AG04449 (cell line): ENCODE measurements around the gene MISP3.

Experiments
- CTCF ChIA-PET: fragments of 350-600 bp; formaldehyde crosslinking; extraction: SDS; loops from one replicate; lab custom pipeline; 2021; ENCODE audit warnings: antibody characterized with exemption; lab: Yijun Ruan, JAX
- POLR2A ChIA-PET: fragments of 400-600, 350-600 bp; formaldehyde crosslinking; extraction: SDS; loops from one replicate; lab custom pipeline; 2020; ENCODE audit warnings: antibody characterized with exemption, inconsistent platforms; lab: Yijun Ruan, JAX
- DNase-seq: peaks from one replicate; pipeline ENCODE4 v3.0.0-alpha.2; 2010; ENCODE audit warnings: low read depth, low spot score
- H3K4me3 ChIP-seq: 2 replicates; pipeline ENCODE4 v1.5.1; 2011; ENCODE audit warnings: low read depth, mild to moderate bottlenecking, control low read depth, low read length
- TF ChIP-seq, protein P1 (sequence below): IDR thresholded peaks from one replicate; pipeline ENCODE4 v1.5.1; 2011; ENCODE audit warnings: mild to moderate bottlenecking, moderate library complexity, low read length, control low read depth, inconsistent platforms; ENCODE audit not compliant: insufficient read depth; ENCODE audit errors: missing control alignments

The MISP3 gene

DNA sequence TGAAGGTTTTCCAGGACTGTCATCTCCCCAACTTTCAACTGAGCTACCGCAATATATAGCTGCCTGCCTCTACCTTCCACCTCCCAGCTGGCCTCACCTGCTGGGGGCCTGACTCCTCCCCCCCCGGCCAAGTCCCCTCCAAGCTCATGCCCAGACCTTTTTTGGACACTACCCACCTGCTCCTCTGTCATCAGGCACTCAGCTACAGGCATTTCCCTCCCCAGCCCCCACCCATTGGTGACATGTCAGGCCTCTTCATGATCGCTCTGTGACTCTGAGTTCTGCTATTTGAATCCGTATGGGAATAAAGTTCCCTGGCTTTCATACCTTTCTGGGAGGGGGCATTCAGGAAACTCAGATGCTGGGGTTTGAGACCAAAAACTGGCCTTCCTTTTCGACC lies 43.2 kb downstream of the MISP3 start:
- ChIA-PET CTCF (interaction anchor here (0.7 to 3.9 kb wide), 10 partner anchors 10 to 236 kb away, joined by 3 to 28 read pairs (median 3); partner anchors contain the start of genes ASF1B and MISP3), POLR2A (no interaction called here)
- DNase-seq, result no peak
- no peak overlapping the region; the same call in 1 of the 2 replicates for H3K4me3 ChIP-seq
- TF ChIP-seq, protein P1, sequence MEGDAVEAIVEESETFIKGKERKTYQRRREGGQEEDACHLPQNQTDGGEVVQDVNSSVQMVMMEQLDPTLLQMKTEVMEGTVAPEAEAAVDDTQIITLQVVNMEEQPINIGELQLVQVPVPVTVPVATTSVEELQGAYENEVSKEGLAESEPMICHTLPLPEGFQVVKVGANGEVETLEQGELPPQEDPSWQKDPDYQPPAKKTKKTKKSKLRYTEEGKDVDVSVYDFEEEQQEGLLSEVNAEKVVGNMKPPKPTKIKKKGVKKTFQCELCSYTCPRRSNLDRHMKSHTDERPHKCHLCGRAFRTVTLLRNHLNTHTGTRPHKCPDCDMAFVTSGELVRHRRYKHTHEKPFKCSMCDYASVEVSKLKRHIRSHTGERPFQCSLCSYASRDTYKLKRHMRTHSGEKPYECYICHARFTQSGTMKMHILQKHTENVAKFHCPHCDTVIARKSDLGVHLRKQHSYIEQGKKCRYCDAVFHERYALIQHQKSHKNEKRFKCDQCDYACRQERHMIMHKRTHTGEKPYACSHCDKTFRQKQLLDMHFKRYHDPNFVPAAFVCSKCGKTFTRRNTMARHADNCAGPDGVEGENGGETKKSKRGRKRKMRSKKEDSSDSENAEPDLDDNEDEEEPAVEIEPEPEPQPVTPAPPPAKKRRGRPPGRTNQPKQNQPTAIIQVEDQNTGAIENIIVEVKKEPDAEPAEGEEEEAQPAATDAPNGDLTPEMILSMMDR, result no peak

DNA sequence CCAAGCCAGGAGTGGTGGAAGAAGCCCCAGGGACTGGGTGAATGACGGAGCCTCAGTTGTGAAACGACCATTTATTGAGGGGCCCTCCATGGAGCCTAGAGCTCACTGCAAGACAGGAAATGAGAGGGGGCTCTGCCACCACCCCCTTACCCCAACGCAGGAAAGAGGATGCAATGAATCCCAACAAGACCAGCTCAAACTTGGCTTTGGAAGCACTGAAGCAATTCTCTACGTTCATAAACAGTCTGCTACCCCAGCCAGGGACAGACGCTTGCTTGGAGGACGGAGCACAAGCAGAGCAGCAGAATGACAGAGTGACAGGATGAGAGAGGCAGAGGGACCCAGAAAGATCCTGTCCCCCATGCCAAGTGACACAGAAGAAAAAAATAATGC lies 43.9 kb downstream of the MISP3 start:
- TF ChIP-seq, protein P1, result no peak
- peak overlapping the region; percentile 76 for H3K4me3 ChIP-seq
- no peak for DNase-seq
- CTCF ChIA-PET, result interaction anchor here (0.9 to 3.9 kb wide), 5 partner anchors 17 to 25 kb away, joined by 3 to 28 read pairs (median 3); partner anchors contain the start of gene ASF1B
- POLR2A ChIA-PET, result no interaction called here

DNA sequence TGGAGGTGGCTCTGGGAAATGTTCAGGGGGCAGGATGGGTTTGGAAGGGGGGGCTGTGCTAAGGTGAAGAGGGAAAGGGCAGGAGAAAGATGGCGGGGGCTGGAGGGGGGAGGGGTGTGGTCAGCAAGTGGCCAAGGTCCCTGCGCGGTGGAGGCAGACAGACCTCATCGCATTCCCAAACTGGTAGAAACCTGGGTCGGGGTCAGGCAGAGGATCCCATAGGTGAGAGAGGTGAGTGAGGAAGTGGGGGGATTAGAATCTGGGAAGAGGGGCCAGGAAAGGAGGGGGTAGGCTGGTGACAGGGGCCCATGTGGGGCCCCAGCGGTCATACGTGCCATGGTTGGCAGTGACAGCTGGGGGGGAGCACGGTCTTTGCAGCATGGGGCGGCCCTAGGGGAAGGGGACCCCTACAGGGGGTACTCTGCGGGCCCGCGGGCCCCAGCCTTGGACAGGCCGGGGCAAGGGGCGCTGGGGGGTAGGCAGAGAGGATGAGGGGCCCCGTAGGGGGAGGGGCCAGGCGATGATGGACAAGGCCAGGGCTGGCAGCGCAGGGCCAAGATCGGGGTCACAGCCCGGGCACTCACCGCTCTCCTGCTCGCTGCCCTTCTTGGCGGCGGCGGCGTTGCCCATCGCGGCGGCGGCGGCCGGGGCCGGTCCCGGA lies 44.5 kb downstream of the MISP3 start:
- DNase-seq, result no peak
- peak overlapping the region; percentile 76 for H3K4me3 ChIP-seq
- TF ChIP-seq, protein P1, result no peak
- ChIA-PET CTCF (interaction anchor here (2.5 kb wide), 1 partner anchor 20 kb away, joined by 10 read pairs; the partner anchor contains the start of gene ASF1B), POLR2A (interaction anchor here (1.0 kb wide), 1 partner anchor 25 kb away, joined by 3 read pairs; no protein-coding TSS in a partner anchor)

DNA sequence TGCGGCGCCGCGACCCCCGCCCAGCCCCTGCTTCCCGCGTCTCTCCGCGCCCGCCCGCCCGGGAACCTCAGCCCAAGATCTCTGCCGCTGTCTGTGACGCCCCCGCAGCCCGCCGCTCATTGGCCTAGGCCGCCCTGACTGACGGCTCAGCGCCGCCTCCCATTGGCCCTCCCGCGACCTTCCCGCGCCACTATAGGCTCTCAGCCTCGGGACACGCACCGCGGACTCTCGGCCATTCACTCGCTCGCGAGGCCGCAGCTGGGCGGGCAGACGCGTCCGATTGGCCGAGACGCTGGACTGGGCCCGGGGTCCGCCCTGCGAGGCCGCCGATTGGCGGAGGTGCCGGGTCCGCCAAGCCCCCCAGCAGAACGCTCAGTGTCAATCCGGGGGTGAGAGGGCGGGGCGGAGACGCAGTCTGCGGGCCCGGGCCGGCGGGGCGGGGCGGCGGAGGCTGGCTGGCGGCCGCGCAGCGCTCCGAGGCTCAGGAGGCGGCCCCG lies 45.1 kb downstream of the MISP3 start, which contains the start of gene PRKACA:
Gene PRKACA, minus strand, starts transcription at position 95 of the 497 bp plus-strand sequence. CDS start 215 bp downstream, outside the sequence.
- POLR2A ChIA-PET, result interaction anchor here (0.6 to 1.0 kb wide), 2 partner anchors 26 to 276 kb away, joined by 3 read pairs; no protein-coding TSS in a partner anchor
- peak within 1 kb of the TSS; percentile 76 for H3K4me3 ChIP-seq
- CTCF ChIA-PET, result interaction anchor here (2.5 kb wide), 1 partner anchor 19 kb away, joined by 10 read pairs; the partner anchor contains the start of gene ASF1B
- DNase-seq, result peak; percentile 84
- TF ChIP-seq, protein P1, result no peak

DNA sequence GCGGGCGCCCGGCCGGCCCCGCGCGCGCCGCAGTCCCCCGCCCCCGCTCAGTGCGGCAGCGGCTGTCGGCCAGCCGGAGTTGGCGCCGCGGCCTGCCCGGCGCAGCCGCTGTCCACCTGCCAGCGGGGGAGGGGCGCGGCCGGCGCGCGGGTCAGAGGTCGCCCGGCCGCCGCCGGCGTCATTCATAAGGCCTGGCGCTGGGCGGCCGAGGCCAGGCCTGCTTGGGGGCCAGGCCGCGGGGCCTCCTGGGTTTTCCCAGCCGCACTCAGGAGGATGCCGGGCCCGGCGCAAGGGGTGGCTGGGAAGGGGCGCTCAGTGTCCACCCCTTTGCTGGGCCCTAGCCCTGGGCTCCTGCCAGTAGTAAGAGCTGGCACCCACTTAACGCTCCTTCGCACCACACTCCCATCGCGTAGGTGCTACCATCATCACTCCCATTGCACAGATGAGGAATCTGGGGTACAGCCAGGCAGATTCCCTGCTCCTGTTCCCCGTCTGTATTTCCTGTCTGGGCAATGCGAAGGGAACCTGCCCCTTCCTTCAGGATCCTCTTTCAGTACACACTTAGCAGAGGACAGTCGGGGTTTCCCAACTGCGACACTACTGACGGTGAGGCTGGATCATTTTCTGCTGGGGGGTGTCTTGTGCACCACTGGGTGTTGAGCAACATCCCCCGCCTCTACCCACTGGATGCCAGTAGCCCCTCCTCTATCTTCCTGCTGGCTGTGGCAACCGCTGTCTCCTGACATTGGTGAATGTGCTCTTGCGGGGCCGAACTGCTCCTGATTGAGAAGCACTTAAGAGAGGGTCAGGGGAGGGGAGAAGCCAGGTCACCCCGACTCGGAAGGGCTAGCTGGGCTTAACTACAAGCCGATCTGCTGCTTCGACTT lies 45.8 kb downstream of the MISP3 start:
- peak overlapping the region; percentile 57 for H3K4me3 ChIP-seq
- POLR2A ChIA-PET, result interaction anchor here (0.6 to 1.0 kb wide), 2 partner anchors 26 to 277 kb away, joined by 3 read pairs; no protein-coding TSS in a partner anchor
- peak; percentile 47 for DNase-seq
- TF ChIP-seq, protein P1, result no peak
- CTCF ChIA-PET, result interaction anchor here (0.9 to 2.5 kb wide), 3 partner anchors 18 to 239 kb away, joined by 3 to 10 read pairs (median 5); partner anchors contain the start of genes ASF1B and MISP3
